Activated CD4-positive, CD25-positive, alpha-beta regulatory T cell treated with anti-CD3 and anti-CD28 coated beads, Interleukin-2, amount 50 U/mL, for 72 hours (primary cell): Measurements from ENCODE around the gene ZNF445.
"Not testable (repeated sequence)": the region's sequence is repeated elsewhere in the genome, so short reads cannot be mapped to it uniquely, and the experiment has no call there.

Experiments used
- DNase-seq: peaks from one replicate; pipeline ENCODE4 v3.0.0; 2021

The ZNF445 gene

GRCh38 chr3:44477312-44478030 is at the start of gene ZNF445:
ZNF445 (minus strand) TSS chr3:44477670; CDS start chr3:44455549, 22,121 bp downstream.
- peak; percentile 70 for DNase-seq

GRCh38 chr3:44525060-44525459 is 47.6 kb upstream of the ZNF445 start:
- no peak for DNase-seq

DNA sequence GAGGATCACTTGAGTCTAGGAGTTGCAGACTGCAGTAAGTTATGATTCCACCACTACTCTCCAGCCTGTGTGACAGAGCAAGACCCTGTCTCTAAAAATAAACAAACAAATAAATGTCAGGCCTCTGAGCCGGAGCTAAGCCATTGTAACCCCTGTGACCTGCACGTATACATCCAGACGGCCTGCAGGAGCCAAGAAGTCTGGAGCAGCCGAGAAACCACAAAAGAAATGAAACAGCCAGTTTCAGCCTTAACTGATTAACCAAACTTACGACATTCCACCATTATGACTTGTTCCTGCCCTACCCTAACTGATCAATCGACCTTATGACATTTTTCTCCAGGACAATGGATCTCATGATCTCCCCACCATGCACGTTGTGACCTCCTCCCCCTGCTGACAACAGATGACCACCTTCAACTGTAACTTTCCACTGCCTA is 45.0 kb upstream of the ZNF445 start:
- DNase-seq, result no peak

DNA sequence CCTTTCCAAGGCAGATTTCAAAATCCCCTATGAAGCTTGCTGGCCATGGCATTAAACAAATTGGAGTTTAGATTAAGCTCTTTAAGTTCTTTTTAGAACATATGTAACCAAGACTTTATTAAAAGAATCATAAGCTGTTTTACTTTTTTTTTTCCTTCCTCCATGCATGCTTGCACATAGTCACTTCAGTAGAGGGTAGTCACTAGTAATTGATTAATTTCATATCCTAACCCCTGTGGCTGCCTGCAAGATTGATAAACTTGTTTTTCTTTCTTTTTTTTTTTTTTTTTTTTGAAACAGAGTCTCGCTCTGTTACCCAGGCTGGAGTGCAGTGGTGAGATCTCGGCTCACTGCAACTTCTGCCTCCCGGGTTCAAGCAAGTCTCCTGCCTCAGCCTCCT is 44.3 kb upstream of the ZNF445 start:
- no peak for DNase-seq

GRCh38 chr3:44518782-44519156 is 41.3 kb upstream of the ZNF445 start:
- DNase-seq, result no peak

- DNase-seq, result no peak
These were observed 38.8 kb upstream of the ZNF445 start for GRCh38 chr3:44516230-44516629.

DNA sequence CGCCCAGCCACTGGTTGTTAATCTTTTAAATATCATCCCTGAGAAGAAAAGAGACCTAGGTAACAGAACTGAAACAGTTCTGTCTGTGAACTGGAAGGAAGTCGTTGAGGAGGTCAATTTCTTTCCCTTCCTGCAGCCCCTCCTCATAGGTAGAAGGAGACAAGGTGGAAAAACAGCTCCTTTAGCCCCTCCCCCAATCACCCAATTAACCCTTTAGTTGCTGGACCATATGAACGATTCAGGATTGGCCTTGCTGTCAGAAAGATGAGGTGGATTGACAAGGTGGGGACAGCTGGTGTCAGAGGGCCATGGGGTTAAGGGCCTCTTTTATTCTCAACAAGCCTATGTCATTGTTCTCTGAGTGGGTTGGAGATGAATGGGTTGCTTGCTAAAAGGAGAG is 36.0 kb upstream of the ZNF445 start:
- no peak for DNase-seq

DNA sequence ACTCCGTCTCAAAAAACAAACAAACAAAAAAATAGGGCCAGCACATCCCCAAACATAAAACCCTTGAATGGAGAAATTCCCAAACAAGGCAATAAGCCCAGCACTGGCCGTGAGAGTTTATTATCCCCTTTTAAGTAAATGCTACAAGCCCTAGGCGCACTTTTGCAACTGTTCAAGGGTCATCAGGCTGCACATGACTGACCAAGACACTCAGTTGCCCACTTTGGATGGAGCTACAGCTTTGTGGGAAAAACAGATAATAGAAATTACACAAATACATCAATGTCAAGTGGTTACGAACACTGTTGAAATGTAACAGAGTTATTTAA is 33.7 kb upstream of the ZNF445 start:
- no peak for DNase-seq

DNA sequence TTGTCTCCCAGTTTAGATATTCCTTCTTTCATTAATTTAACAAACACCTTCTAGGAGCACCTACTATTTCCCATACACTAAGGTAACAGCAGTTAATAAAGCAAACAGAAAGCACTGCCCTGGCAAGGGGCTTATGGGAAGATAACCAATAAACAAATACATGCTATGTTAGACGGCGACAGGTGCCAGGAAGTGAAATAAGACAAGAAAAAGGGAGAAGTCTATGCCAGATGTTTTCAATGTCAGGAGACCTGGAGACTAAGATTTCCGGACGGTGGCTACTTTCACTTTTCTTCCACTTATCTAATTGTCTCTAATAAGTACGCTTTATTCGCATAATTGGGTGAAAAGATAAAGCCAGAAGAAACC is 32.5 kb upstream of the ZNF445 start:
- no peak for DNase-seq

DNA sequence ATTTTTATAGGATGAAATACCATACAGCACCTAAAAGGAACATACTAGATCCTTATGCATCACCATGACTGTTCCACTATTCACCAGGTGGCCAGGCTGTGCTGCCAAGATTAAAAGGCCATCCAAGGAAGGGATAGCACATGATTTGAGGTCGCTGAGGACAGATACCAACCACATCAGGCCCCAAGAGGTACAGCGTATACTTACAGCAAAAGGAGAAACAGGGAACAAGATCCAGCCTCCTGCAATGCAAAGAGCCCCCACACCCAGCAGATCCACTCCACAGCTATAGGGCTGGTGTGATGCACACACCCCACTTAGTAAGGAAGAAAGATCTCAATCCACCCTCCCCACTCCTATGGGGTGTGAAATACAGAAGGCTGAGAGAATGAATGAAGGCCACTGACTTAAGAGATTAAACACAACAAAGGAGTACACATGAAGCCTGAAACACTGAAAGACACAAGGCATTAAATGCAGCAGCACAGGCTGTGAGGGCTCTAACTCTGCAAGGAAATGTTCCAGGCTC is 32.0 kb upstream of the ZNF445 start:
- DNase-seq, result no peak

- no peak for DNase-seq
These were observed 29.5 kb upstream of the ZNF445 start for GRCh38 chr3:44506961-44507360.

DNA sequence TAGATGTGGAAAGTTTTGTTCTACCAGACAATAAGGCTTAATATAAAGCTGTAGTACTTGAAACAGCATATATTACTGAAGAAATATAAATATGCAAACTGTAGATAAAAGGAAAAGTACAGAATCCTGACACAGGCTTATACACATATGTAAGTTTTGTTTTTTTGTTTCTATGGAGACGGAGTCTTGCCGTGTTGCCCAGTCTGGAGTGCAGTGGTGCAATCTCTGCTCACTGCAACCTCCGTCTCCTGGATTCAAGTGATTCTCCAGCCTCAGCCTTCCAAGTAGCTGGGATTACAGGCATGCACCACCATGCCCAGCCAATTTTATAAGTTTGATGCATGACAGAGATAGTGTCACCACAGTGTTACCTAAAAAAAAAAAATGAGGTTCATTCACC is 29.1 kb upstream of the ZNF445 start:
- no peak for DNase-seq

DNA sequence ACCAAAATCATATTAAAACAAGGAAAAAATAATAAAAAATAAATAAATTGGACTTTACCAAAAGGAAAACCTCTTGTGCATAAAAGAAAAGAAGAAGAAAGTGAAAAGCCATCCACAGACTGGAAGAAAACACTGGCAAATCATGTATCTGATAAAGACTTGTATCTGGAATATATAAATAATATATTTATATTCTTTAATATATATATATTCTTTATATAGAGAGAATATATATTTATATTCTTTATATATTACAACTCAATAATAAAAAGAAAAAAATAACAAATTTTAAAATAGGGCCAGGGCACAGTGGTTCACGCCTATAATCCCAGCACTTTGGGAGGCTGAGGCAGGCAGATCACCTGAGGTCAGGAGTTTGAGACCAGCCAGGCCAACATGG is 27.1 kb upstream of the ZNF445 start:
- no peak for DNase-seq

- not testable (repeated sequence) for DNase-seq
These were observed 25.7 kb upstream of the ZNF445 start for GRCh38 chr3:44503178-44503577.

DNA sequence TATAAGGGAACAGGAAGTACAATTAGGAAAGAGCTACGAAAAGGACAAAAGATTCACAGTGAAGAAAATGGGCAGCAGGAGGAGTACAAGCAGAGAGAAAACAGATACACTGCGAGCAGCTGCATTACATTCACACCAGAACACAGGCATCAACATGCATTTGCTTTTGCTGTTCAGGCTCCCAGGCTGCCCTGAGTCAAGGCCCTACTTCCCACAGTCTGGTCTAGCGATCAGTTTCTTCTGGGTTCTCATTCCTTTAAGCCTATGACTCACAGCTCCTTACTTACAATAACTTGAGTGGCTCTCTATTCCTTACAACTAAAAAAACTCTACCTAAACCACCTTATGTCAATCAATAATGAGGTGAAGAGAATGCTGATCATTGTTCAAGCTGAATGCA is 24.5 kb upstream of the ZNF445 start:
- DNase-seq, result no peak

DNA sequence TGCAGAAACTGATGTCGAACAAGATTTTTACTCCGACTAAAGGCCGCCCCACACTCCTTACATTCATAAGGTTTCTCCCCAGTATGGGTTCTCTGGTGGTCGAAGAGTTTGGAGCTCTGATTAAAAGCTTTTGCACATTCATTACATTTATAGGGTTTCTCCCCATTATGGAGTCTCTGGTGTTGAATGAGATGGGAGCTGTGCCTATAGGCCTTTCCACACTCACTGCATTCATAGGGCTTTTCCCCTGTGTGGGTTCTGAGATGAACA is 22.4 kb upstream of the ZNF445 start:
- DNase-seq, result not testable (repeated sequence)

DNA sequence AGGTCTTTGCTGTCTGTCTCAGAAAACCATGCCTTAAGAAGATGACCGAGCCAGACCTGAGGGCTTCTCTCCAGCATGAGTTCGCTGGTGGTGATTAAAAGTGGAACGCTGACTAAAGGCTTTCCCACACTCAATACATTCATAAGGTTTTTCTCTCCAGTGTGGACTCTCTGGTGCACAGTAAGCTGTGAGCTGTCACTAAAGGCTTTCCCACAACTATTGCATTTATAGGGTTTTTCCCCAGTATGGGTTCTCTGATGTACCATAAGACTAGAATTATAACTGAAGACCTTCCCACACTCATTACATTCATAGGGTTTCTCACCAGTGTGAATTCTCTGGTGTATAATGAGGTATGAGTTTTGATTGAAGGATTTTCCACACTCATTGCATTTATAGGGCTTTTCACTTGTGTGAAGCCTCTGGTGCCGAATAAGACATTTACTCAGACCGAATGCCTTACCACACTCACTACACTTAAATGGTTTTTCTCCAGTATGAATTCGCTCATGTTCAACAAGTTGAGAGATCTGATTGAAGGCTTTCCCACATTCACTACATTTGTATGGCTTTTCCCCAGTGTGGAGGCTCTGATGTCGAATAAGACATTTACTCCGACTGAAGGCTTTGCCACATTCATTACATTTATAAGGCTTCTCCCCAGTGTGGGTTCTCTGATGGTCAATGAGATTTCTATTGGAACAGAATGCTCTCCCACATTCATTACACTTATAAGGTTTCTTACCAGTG is 21.9 kb upstream of the ZNF445 start:
- DNase-seq, result no peak

DNA sequence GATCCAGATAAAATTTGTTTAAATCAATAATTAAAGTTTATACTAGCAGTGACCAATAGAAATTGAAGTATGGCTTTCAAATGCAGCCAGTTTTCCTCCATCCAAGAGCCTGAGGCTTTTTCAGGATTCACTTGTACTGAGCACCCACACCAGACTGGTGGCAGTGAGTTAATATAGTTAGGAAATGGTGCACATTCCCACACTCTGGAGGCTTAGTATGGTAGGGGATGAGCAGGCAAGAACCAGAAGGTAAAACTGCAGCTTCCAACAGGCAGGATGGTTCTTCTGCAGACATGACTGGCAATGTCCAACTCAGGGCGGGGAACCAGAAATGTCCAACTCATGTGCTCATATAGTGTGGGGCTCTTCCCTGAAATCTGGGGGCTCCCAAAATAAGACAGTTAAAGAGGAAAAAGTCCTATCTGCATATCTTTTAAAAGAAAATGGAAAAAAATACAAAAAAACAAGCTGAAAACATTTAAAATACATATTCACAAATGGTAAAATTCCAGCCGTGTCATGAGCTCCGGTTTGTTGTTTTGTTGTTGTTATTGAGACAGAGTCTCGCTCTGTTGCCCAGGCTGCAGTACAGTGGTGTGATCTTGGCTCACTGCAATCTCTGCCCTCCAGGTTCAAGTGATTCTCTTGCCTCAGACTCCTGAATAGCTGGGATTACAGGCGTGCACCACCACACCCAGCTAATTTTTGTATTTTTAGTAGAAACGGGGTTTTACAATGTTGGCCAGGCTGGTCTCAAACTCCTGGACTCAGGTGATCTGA is 18.4 kb upstream of the ZNF445 start:
- no peak for DNase-seq

DNA sequence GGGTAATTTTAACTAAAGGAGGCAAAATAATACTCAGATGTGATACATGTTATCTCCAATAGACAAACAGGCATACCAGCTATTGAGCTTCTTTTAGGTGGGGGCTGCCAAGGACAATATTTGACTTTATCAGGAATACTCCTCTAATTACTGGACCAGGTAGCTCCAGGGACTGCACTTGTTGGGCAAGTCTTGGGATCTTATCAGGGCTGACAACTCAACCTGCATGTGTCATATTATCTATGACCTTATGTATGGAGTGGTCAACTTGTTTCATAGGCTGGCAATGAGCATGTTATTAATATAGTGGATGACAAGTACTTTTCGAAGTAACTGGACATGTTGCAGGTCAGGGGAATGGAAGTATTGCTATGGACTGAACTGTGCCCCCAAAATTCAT is 15.0 kb upstream of the ZNF445 start:
- DNase-seq, result no peak

DNA sequence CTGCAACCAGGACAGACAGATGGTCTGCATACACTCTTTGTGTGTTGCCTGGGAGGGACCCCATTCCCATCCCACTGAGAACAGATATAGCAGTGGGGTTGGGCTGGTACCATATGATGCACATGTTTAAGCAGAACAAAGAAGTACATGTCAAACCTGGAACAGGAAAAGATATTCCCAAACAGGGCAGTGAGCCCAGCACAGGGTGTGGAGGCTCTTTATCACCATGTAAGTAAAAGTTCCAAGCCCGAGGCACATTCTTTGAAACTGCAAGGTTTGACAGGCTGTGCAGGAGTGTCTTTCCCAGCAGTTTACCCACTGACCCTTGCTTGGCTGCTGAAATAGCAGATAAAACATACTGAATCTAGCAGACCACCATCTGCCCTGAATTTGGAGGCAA is 5.3 kb upstream of the ZNF445 start:
- no peak for DNase-seq

DNA sequence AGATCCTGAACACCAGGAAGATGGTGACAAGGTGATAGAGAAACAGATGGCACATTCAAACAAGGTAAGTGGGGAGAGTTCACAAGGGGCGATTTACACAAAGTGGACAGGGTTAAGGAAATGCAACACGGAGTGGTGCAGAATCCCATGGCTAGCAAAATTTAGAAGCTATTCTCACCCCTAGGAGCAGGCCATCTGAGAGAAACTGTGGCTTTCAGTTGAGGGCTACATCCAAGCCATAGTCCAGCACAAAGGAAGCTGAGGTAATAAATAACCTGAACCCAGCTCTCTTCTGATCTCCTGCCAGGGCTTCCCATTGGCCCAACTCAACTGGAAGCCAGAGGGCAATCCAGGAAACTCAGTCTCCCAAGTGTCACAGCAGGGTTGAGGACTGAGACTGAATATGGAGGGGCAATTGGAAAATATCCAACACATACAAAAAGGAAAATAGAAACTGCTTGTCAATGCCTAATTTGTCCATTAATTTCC is 1.2 kb upstream of the ZNF445 start:
- no peak for DNase-seq

- DNase-seq, result no peak
These were observed 592 bp upstream of the ZNF445 start for GRCh38 chr3:44478055-44478468.

DNA sequence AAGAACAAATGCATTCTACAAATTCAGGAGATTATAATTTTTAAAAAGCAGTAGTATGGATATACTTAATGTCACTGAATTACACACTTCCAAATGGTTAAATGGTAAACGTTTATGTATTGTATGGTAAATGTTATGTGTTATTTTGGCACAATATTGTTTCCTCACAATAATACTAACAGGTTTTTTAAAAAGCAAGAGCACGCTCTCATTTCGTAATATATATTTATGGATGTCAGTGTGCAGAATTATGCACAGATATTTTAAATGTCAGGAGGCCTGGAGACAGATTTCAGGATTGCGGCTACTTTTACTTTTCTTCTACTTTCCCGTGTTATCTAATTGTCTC is 533 bp downstream of the ZNF445 start:
- no peak for DNase-seq

- DNase-seq, result no peak
These were observed 1.3 kb downstream of the ZNF445 start for GRCh38 chr3:44476181-44476611.
